ENCODE data around the gene HTT.

DNA sequence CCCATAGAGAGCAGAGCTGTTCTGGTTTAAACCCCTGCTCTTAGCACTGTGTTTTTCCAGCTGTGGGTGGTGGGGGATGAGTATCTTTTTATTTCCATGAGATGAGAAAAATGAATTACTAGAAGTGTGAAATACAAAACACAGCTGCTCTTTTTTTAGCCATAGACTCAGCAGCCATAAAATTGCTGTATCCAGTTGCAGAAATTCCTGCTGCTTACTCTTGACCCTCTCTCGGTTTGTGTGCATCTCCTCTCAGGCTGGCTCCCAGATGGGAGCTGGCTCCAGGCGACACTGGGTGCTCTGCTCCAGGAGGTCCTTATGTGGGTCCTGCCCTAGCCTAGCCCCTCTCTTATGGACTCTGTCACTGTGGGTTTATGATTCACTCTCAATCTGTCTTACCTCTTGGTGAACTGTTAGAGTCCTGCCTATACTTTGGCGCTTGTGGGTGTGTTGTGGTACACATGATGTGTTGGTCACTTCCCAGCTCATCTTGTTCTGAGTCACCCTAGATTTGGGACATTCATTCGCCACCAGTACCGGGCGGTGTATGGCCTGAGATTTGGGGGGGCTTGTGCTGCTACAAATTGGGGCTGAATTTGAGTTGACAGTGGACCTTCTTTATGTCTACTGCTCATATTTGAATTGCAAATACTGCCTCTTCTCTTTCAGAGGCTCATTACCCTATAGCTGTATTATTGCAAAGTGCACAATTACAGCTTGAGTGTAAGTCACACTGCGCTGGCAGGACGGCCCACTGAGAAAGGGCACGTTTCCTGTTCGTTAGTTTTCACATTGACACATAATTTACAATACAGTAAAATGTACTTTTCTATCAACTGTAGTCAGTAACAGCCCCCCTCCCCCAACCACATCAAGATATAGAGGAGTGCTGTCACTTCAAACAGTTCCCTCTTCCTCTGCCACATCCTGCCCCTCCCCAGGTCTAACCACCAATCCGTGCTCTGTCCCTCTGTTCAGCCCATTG lies 127.5 kb downstream of the HTT start:
- no peak for TF ChIP-seq CTCF (IDR thresholded peaks at IDR 0.05)
- TF ChIP-seq POLR2AphosphoS5 (IDR thresholded peaks at IDR 0.05), result no peak

All from upper lobe of left lung (tissue), 4 donors.